IPS-NIHi11 (cell line): ENCODE data around the gene SCAMP4.

ENCODE experiments used
- DNase-seq: peaks from one replicate; pipeline ENCODE4 v3.0.0; 2012; ENCODE audit warnings: mixed read lengths, low spot score

Gene SCAMP4

GRCh38 chr19:1956868-1957492 lies 51.8 kb downstream of the SCAMP4 start:
- peak; percentile 65 for DNase-seq

GRCh38 chr19:1957562-1958248 lies 52.5 kb downstream of the SCAMP4 start:
- no peak for DNase-seq

GRCh38 chr19:1959928-1960589 lies 54.9 kb downstream of the SCAMP4 start:
- no peak for DNase-seq

- no peak for DNase-seq
Measured at GRCh38 chr19:1961000-1961883, 56.0 kb downstream of the SCAMP4 start.

GRCh38 chr19:1962674-1963073 lies 57.5 kb downstream of the SCAMP4 start:
- DNase-seq, result no peak

- DNase-seq, result no peak
Measured at GRCh38 chr19:1967087-1967608, 61.9 kb downstream of the SCAMP4 start.

- DNase-seq, result no peak
Measured at GRCh38 chr19:1968279-1969175, 63.3 kb downstream of the SCAMP4 start.

- no peak for DNase-seq
Measured at GRCh38 chr19:1969176-1970002, 64.2 kb downstream of the SCAMP4 start.

- DNase-seq, result no peak
Measured at GRCh38 chr19:1970003-1970805, 65.0 kb downstream of the SCAMP4 start.

- no peak for DNase-seq
Measured at GRCh38 chr19:1970806-1971502, 65.8 kb downstream of the SCAMP4 start.

GRCh38 chr19:1974381-1975161 lies 69.4 kb downstream of the SCAMP4 start:
- DNase-seq, result no peak

- no peak for DNase-seq
Measured at GRCh38 chr19:1975162-1975480, 69.9 kb downstream of the SCAMP4 start.
